Measurements from ENCODE around the gene SLC2A4RG. TPM values are rescaled to one million over a fixed set of nuclear protein-coding genes. Genes with fewer than 3 reads are reported as not detected.

SLC2A4RG gene
- total and polyA plus RNA-seq, 2 of the 13 experiments (the other 11 are each of a cell fraction or from before 2014, with no cell fraction given) = 91.4 to 95.9 TPM

- ATAC-seq = no peak
- intact Hi-C loops (cut with micrococcal nuclease; ENCODE audit: unreplicated experiment) = no loop called here
- POLR2A ChIA-PET = no interaction called here
- Histone ChIP-seq H3K4me1 (ENCODE audit: insufficient read depth, low read length) (no peaks in the 10 kb centered on the region), H3K36me3 (replicated peaks in 1 of 2; ENCODE audit: control insufficient read depth in 1 of 2, insufficient read depth in 2 of 2, low read length in 2 of 2) (peaks cover 3 to 4% of the 10 kb centered on the region in 2 experiments; a peak in 3 of 5 replicates), H2AFZ (ENCODE audit: low read length) (no peak overlapping the region), H3K27me3 (ENCODE audit: control insufficient read depth in 1 of 2, insufficient read depth in 2 of 2, low read length in 2 of 2) (no peaks in the 10 kb centered on the region), H3K4me2 (ENCODE audit: low read depth, low read length) (no peak overlapping the region), H3K9me3 (ENCODE audit: low read length) (no peaks in the 10 kb centered on the region), H4K20me1 (ENCODE audit: insufficient read depth, low read length) (no peaks in the 10 kb centered on the region; the same call in 1 of the 2 replicates), H3K27ac (ENCODE audit: extremely low read length, insufficient read depth, low read length) (no peak overlapping the region), H3K9ac (ENCODE audit: insufficient read depth, low read depth, low read length) (no peak overlapping the region), H3K79me2 (ENCODE audit: insufficient read depth, low read length) (no peaks in the 10 kb centered on the region), H3K4me3 (replicated peaks in 1 of 3; ENCODE audit: insufficient read depth in 1 of 3, low read depth in 2 of 3, low read length in 3 of 3) (no peak overlapping the region)
- no TSS peak for BruUV-seq (replicated peaks)
- CTCF ChIA-PET (ENCODE audit: low intra/inter-chr PET ratio, low total read pairs) = no interaction called here
- in situ Hi-C loops (cut with HindIII; ENCODE audit: extremely low pct_ligation_motif_present, low pct_unique_long_range_greater_than_20kb) = no loop called here
- TF ChIP-seq AGO2 (optimal IDR thresholded peaks at IDR 0.05; ENCODE audit: low read depth, low read length) = peak; percentile 4
- TF ChIP-seq NR3C1 (CRISPR knock-in tag; IDR thresholded peaks at IDR 0.05) = no peak
- TF ChIP-seq POLR2A (IDR thresholded peaks at IDR 0.05; ENCODE audit: insufficient read depth in 1 of 2, low read depth in 2 of 2, low read length in 2 of 2) = peak in 1 of 2 experiments; percentile 2; a peak in 1 of 4 replicates
- TF ChIP-seq KDM5B (CRISPR knock-in tag; IDR thresholded peaks at IDR 0.05; ENCODE audit: borderline replicate concordance) = 0 out of 2 replicates have a peak, but pooled peaks have one; percentile 8
- peak; percentile 3 for TF ChIP-seq POLR2G (IDR thresholded peaks at IDR 0.05; ENCODE audit: low read depth, low read length)
- TF ChIP-seq SSRP1 (CRISPR knock-in tag; IDR thresholded peaks at IDR 0.05) = 0 out of 2 replicates have a peak, but pooled peaks have one; percentile 19
- 94% methylated on average over 35 of the region's 40 CpGs for WGBS (ENCODE audit: low lambda C conversion rate)
- no peak for FAIRE-seq
- DNase-seq (ENCODE audit: low spot score) = no peak
Measured at GRCh38 chr20:63690003-63690897, 49.3 kb upstream of the SLC2A4RG start.

- H3K36me3 ChIP-seq (replicated peaks in 1 of 2; ENCODE audit: control insufficient read depth in 1 of 2, insufficient read depth in 2 of 2, low read length in 2 of 2) = peaks cover 3 to 4% of the 10 kb centered on the region in 2 experiments; a peak in 3 of 5 replicates
- H3K4me1 ChIP-seq (ENCODE audit: insufficient read depth, low read length) = peaks cover 3% of the 10 kb centered on the region; the same call in 1 of the 2 replicates
- H3K27me3 ChIP-seq (ENCODE audit: control insufficient read depth in 1 of 2, insufficient read depth in 2 of 2, low read length in 2 of 2) = no peaks in the 10 kb centered on the region
- no peak overlapping the region for H3K9ac ChIP-seq (ENCODE audit: insufficient read depth, low read depth, low read length)
- ATAC-seq (no peak), DNase-seq (ENCODE audit: low spot score) (no peak), FAIRE-seq (no peak)
- WGBS (ENCODE audit: low lambda C conversion rate) = 91% methylated on average over 19 of the region's 24 CpGs
- BruUV-seq (replicated peaks) = no TSS peak
- H3K9me3 ChIP-seq (ENCODE audit: low read length) = no peaks in the 10 kb centered on the region
- in situ Hi-C loops (cut with HindIII; ENCODE audit: extremely low pct_ligation_motif_present, low pct_unique_long_range_greater_than_20kb) = no loop called here
- H4K20me1 ChIP-seq (ENCODE audit: insufficient read depth, low read length) = no peaks in the 10 kb centered on the region; the same call in 1 of the 2 replicates
- no peak overlapping the region for H3K4me3 ChIP-seq (replicated peaks in 1 of 3; ENCODE audit: insufficient read depth in 1 of 3, low read depth in 2 of 3, low read length in 3 of 3)
- POLR2A ChIA-PET = no interaction called here
- CTCF ChIA-PET (ENCODE audit: low intra/inter-chr PET ratio, low total read pairs) = no interaction called here
- intact Hi-C loops (cut with micrococcal nuclease; ENCODE audit: unreplicated experiment) = no loop called here
- no peaks in the 10 kb centered on the region for H3K79me2 ChIP-seq (ENCODE audit: insufficient read depth, low read length)
- H2AFZ ChIP-seq (ENCODE audit: low read length) = no peak overlapping the region
- H3K4me2 ChIP-seq (ENCODE audit: low read depth, low read length) = no peak overlapping the region
- H3K27ac ChIP-seq (ENCODE audit: extremely low read length, insufficient read depth, low read length) = no peak overlapping the region
- TF ChIP-seq HNRNPLL (IDR thresholded peaks at IDR 0.05; ENCODE audit: low read depth, low read length, poor library complexity, severe bottlenecking) (peak; percentile 23), ZNF350 (CRISPR knock-in tag; IDR thresholded peaks at IDR 0.05; ENCODE audit: borderline replicate concordance, low read depth) (no peak), ZNF740 (CRISPR knock-in tag; IDR thresholded peaks at IDR 0.05) (no peak), BHLHE40 (IDR thresholded peaks at IDR 0.05; ENCODE audit: low read length) (no peak), ATM (IDR thresholded peaks at IDR 0.05; ENCODE audit: borderline replicate concordance) (no peak), AGO1 (IDR thresholded peaks at IDR 0.05; ENCODE audit: low read depth, low read length, poor library complexity, severe bottlenecking) (peak; percentile 93), ZBTB33 (CRISPR knock-in tag; IDR thresholded peaks at IDR 0.05) (peak; percentile 28; the same call in 1 of the 2 replicates), ZNF263 (CRISPR knock-in tag; IDR thresholded peaks at IDR 0.05) (no peak), ZNF772 (CRISPR knock-in tag; IDR thresholded peaks at IDR 0.05) (no peak)
Measured at GRCh38 chr20:63690898-63691710, 48.5 kb upstream of the SLC2A4RG start.

Measured in HepG2 (cell line).